HG03139 (cell line): Measurements from ENCODE around the gene KLC3.
"Not testable (repeated sequence)": the region's sequence is repeated elsewhere in the genome, so short reads cannot be mapped to it uniquely, and the experiment has no call there.

Experiments used
- ATAC-seq: cut with Tn5 transposase; IDR thresholded peaks from one replicate; pipeline ENCODE4 v1.9.1; 2021; ENCODE audit not compliant: unreplicated experiment

Gene KLC3

DNA sequence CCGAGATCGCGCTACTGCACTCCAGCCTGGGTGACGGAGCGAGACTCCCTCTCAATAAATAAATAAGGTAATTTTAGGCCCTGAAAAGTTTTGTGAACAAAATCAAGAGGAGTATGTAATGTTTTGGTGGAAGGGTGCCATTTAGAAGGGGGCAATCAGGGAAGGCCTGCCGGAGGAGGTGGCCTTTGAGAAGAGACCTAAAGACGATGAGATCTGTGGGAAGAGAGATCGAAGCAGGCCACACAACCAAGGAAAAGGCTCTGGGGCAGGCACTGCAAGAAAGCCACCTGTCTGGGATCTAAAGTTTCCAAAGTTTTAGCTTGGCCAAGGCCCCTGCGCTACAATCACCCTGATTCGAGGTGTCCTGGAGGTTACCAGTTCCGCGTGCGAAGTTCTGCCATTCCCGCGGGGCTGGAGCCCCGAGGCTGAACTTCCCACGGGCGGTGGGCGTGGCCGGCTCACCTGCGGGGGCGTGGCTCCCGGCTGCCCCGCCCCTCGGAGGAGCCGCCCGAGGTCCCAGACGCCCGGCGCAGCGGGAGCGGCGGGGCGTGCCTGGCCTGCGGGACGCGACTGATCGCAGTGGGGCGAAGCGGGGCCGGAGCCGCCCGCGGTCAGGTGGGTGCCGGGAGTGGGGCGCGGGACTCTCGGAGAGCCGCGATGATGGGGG lies at the start of gene KLC3:
Gene KLC3 (plus strand): TSS at position 519 of the 667 bp plus-strand sequence. CDS start 4,792 bp downstream, outside the sequence.
- no peak for ATAC-seq

GRCh38 chr19:45291834-45292233 lies 48.7 kb upstream of the KLC3 start:
- no peak for ATAC-seq

DNA sequence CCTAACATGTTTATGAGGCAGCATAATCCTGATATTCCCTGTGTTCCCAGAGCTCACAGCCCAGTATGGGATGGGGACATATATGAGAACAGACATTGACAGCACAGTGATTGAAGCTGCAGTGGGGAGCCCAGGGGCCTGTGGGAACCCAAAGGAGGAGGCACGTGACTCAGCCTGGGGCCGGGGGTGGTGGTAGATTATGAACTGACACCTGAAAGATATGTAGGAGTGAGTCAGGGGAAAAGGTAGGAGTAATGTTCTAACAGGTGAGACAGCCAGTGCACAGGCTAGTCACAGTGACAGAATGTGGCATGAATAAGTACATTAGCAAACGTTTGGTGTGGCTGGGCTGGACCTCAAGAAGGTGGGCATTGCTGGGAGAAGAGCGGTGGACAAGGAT lies 46.9 kb upstream of the KLC3 start:
- no peak for ATAC-seq

GRCh38 chr19:45294291-45295029 lies 46.1 kb upstream of the KLC3 start:
- ATAC-seq, result no peak

DNA sequence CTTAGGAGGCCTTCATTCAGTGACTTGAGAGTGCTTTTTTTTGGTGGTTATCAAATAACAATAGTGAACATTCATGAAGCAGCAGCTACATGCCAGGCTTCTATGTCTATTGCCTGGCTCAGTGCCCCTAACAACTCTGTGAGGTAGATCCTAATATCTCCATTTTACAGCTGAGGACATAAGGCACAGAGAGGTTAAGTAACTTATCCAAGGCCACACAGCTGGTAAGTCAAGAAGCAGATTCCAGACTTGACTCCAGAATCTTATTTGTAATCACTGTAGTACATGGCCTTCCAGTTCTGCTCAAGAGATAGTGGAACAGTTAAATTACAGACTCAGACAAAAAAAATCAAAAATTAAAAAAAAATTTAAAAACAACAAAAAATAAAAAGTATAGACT lies 44.7 kb upstream of the KLC3 start:
- ATAC-seq, result no peak

GRCh38 chr19:45296355-45296754 lies 44.2 kb upstream of the KLC3 start:
- no peak for ATAC-seq

- ATAC-seq, result no peak
Observed at GRCh38 chr19:45297674-45298073, 42.9 kb upstream of the KLC3 start.

DNA sequence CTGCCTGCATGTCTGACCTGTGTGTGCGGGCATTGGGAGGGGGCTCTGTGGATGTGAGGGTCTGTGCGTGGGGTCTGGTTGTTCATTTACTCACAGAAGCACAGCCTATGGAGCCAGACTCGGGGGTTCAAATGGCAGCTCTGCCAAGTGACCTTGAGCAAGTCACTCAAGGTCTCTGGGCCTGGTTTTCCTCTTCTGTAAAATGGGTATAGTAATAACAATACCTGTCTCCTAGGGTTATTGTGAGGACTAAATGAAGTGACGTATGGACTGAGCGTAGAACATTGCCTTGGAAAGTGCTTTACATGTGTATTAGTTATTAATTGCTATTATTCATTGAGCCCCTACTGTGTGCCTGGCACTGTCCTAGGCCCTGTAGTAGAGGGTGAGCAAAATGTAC lies 42.3 kb upstream of the KLC3 start:
- ATAC-seq, result no peak

DNA sequence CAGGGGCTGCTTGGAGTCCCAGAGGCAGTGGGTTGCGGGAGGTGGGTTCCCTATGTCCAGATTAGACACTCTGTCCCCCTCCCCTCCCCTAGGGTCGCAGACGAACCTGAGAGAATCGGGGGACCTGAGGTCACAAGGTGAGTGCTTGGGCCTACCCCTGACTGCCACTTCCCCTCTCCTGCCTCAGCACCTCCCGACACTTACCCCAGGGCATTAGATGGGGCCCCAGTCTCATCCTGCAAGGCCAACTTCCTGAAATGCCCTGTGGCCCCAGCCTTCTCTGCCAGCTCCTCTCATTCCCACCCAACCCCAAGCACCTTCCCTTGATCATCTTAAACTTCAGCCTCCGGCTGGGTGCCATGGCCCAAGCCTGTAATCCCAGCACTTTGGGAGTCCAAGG lies 40.8 kb upstream of the KLC3 start:
- no peak for ATAC-seq

GRCh38 chr19:45302416-45302815 lies 38.1 kb upstream of the KLC3 start:
- ATAC-seq, result no peak

DNA sequence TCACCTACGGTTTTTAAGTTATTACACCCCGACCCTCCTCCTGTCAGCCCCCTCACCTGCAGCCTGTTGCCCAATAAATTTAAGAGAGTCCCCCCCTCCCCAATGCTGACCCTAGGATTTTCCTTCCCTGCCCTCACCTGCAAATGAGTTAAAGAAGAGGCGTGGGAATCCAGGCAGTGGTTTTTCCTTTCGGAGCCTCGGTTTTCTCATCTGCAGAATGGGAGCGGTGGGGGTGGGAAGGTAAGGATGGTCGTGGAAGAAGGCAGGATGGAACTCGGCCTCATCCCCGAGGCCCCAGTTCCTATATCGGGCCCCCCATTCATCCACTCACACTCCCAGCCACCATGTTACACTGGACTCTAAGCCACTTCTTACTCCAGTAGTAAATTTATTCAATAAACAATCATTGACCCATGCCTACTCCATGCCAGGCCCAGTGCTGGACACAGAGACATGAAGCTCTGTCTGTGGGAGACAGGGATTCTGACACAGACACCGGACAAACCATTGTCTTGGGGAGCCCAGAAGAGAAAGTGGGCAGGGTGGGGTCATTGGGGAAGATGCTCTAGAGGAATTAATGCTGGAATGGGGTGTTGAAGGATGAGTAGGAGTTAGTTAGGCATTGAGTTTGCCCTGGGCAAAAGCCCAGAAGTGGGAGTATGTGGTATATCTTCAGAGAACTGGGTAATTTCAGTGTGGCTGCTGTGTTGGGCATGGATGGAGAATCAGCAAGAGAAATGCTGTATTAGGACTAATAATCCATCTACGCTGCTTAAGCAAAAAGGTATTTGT lies 37.1 kb upstream of the KLC3 start:
- no peak for ATAC-seq

GRCh38 chr19:45304141-45304926 lies 36.2 kb upstream of the KLC3 start:
- ATAC-seq, result no peak

GRCh38 chr19:45305007-45305406 lies 35.5 kb upstream of the KLC3 start:
- ATAC-seq, result no peak

DNA sequence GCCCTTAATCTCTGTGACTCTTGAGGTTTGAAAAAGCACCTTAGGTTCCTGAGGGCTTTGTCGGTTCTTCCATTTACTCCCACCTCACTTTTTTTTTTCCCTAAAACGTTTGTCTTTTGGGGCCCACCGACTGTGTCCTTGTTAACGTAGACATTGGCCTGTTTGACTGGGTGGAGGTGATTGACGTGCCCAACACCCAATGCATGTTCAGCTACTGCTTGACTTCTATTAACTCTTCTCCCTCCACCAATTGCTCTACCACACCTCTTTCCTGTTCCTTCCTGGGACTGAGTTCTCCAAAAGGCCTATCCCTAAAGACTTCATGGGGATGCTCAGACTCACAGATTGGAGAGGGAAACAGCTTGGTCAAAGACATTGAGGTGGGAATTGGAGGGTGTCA lies 35.1 kb upstream of the KLC3 start:
- ATAC-seq, result no peak

- ATAC-seq, result no peak
Observed at GRCh38 chr19:45306040-45306439, 34.5 kb upstream of the KLC3 start.

DNA sequence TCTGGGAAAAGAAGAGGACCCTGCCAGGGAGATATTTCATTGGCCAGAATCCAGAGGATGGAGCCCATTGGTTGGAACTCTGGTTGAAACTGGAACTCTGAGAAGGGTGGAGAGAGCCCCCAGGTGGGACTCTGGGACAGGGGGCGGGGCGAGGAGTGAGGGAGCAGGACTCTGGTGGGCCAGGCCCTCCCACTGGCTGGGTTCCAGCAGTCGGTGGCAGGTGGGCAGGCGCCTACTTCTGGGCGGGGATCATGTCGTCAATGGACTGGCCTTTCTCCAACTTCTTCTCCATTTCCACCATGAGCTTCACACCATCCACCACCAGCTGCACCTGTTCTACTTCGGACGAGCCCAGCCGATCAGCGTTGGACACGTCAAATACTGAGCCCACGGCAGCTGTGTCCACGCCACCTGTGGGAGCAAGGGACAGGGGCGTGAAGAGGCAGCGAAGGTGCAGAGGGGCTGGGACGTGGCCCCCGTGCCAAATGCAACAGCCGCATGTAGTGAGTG lies 34.0 kb upstream of the KLC3 start:
- ATAC-seq, result no peak

DNA sequence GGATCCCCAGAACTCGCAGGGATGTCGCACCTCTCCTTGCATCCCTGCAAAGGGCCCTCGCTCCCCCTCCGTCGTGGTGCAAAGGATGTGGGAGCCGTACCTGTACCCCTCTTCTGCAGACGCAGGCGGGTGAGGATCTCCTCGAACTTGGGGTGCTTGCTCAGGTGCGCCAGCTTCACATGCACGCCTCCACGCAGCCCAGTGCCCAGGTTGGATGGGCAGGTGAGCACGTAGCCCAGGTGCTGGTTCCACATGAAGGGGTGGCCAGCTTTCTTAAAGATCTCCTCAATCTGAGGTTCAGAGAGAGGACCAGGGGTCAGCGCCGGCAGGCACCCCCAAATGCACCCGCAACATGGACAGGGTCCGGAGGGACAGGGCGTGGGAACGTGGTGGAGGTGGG lies 33.2 kb upstream of the KLC3 start:
- ATAC-seq, result no peak

- ATAC-seq, result not testable (repeated sequence)
Observed at GRCh38 chr19:45309322-45309721, 31.2 kb upstream of the KLC3 start.

GRCh38 chr19:45311621-45312020 lies 28.9 kb upstream of the KLC3 start:
- ATAC-seq, result no peak

- not testable (repeated sequence) for ATAC-seq
Observed at GRCh38 chr19:45312285-45312684, 28.3 kb upstream of the KLC3 start.

DNA sequence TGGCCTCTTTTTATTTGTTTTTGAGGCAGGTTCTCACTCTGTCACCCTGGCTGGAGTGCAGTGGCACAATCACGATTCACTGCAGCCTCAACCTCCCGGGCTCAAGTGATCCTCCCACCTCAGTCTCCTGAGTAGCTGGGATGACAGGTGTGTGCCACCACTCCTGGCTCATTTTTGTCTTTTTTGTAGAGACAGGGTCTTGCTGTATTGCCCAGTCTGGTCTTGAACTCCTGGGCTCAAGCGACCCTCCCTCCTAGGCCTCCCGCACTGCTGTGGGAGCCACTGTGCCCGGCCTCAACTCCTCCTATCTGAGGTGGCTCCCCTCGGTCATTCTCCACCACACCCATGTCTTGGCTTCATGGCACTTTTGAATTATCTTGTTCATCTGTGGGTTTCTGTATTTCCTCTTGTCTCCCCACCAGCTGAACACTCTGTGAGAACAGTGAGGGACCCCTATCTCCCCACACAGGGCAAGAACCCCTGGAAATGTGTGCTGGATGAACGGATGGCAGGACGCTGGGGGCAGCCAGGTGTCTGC lies 25.8 kb upstream of the KLC3 start:
- no peak for ATAC-seq
